AG09319 (cell line): Measurements from ENCODE around the gene COL4A2.

Experiments used
- DNase-seq: peaks from one replicate; pipeline ENCODE4 v3.0.0-alpha.2; 2010; ENCODE audit warnings: low read depth; ENCODE audit errors: extremely low read depth
- CTCF ChIP-seq: IDR thresholded peaks from 2 replicates; pipeline ENCODE4 v1.5.1; 2011; ENCODE audit warnings: low read depth, mild to moderate bottlenecking, inconsistent platforms, low read length, moderate library complexity

COL4A2 gene

GRCh38 chr13:110324026-110324749 lies 17.1 kb downstream of the COL4A2 start:
- no peak for TF ChIP-seq CTCF
- DNase-seq: no peak

GRCh38 chr13:110326263-110326904 lies 19.3 kb downstream of the COL4A2 start:
- DNase-seq: no peak
- TF ChIP-seq CTCF: no peak

- no peak for DNase-seq
- no peak for TF ChIP-seq CTCF
Measured at GRCh38 chr13:110327051-110327721, 20.1 kb downstream of the COL4A2 start.

- no peak for DNase-seq
- no peak for TF ChIP-seq CTCF
Measured at GRCh38 chr13:110328573-110328972, 21.5 kb downstream of the COL4A2 start.

- no peak for DNase-seq
- TF ChIP-seq CTCF: no peak
Measured at GRCh38 chr13:110329258-110329657, 22.2 kb downstream of the COL4A2 start.

GRCh38 chr13:110329798-110330461 lies 22.8 kb downstream of the COL4A2 start:
- DNase-seq: no peak
- TF ChIP-seq CTCF: no peak
